ENCODE data around the gene FCGR3B. TPM values are rescaled to one million over a fixed set of nuclear protein-coding genes. Genes with fewer than 3 reads are reported as not detected.
"Not testable (repeated sequence)": the region's sequence is repeated elsewhere in the genome, so short reads cannot be mapped to it uniquely, and the experiment has no call there.

FCGR3B gene
- total and polyA plus RNA-seq, 4 donors, result 0.41 to 13.4 (median 5.8) TPM

- not testable (repeated sequence) for ATAC-seq (ENCODE audit: low FRiP score); H3K27me3 ChIP-seq (ENCODE audit: control insufficient read depth in 1 of 2, insufficient read depth in 2 of 2, low read length in 1 of 2); H3K9me3 ChIP-seq (ENCODE audit: control insufficient read depth, low read length); H3K4me1 ChIP-seq (ENCODE audit: control insufficient read depth in 1 of 2, insufficient read depth in 2 of 2, low read length in 2 of 2); H3K27ac ChIP-seq (ENCODE audit: low read depth in 1 of 2, low read length in 2 of 2); DNase-seq; H3K4me3 ChIP-seq (ENCODE audit: low read length in 2 of 2); H3K36me3 ChIP-seq (ENCODE audit: control insufficient read depth in 1 of 2, insufficient read depth in 2 of 2, low read length in 1 of 2)
- WGBS, 2 donors, result 91 to 92% methylated on average over 18 to 30 of the region's 30 CpGs
- intact Hi-C loops (cut with DNase I), result loop anchor here in 1 of 2 donors (10.0 kb wide), 1 partner anchor 82 kb away; no protein-coding TSS in a partner anchor
Measured at GRCh38 chr1:161616417-161616816, 14.6 kb downstream of the FCGR3B start.

GRCh38 chr1:161613142-161613514 is 17.8 kb downstream of the FCGR3B start:
- not testable (repeated sequence) for DNase-seq; H3K4me1 ChIP-seq (ENCODE audit: control insufficient read depth in 1 of 2, insufficient read depth in 2 of 2, low read length in 2 of 2); H3K36me3 ChIP-seq (ENCODE audit: control insufficient read depth in 1 of 2, insufficient read depth in 2 of 2, low read length in 1 of 2); H3K4me3 ChIP-seq (ENCODE audit: low read length in 2 of 2); H3K9me3 ChIP-seq (ENCODE audit: control insufficient read depth, low read length); H3K27me3 ChIP-seq (ENCODE audit: control insufficient read depth in 1 of 2, insufficient read depth in 2 of 2, low read length in 1 of 2)
- intact Hi-C loops (cut with DNase I), result loop anchor here in 1 of 2 donors (10.0 kb wide), 1 partner anchor 78 kb away; no protein-coding TSS in a partner anchor
- ATAC-seq (ENCODE audit: low FRiP score), result peak; percentile 50
- WGBS, 2 donors, result 20 to 26% methylated on average over 2 to 5 of the region's 6 CpGs
- peak overlapping the region in 1 of 2 donors; percentile 92 for H3K27ac ChIP-seq (ENCODE audit: low read depth in 1 of 2, low read length in 2 of 2)

- WGBS, 2 donors, result 2% methylated on average over 48 to 50 of the region's 51 CpGs
- not testable (repeated sequence) for H3K9me3 ChIP-seq (ENCODE audit: control insufficient read depth, low read length); H3K4me1 ChIP-seq (ENCODE audit: control insufficient read depth in 1 of 2, insufficient read depth in 2 of 2, low read length in 2 of 2); H3K36me3 ChIP-seq (ENCODE audit: control insufficient read depth in 1 of 2, insufficient read depth in 2 of 2, low read length in 1 of 2); H3K27me3 ChIP-seq (ENCODE audit: control insufficient read depth in 1 of 2, insufficient read depth in 2 of 2, low read length in 1 of 2)
- ATAC-seq (ENCODE audit: low FRiP score), result peak; percentile 97
- H3K27ac ChIP-seq (ENCODE audit: low read depth in 1 of 2, low read length in 2 of 2), result peak overlapping the region in 1 of 2 donors; percentile 92
- peak overlapping the region; percentile 51 to 76 for H3K4me3 ChIP-seq (ENCODE audit: low read length in 2 of 2)
- DNase-seq, result peak; percentile 95 to 98
- intact Hi-C loops (cut with DNase I), result loop anchor here in 1 of 2 donors (10.0 kb wide), 1 partner anchor 78 kb away; no protein-coding TSS in a partner anchor
Measured at GRCh38 chr1:161612322-161613141, 18.4 kb downstream of the FCGR3B start.

GRCh38 chr1:161611866-161612321 is 19.1 kb downstream of the FCGR3B start:
- peak overlapping the region in 1 of 2 donors; percentile 86 for H3K27ac ChIP-seq (ENCODE audit: low read depth in 1 of 2, low read length in 2 of 2)
- intact Hi-C loops (cut with DNase I), result loop anchor here in 1 of 2 donors (10.0 kb wide), 1 partner anchor 77 kb away; no protein-coding TSS in a partner anchor
- not testable (repeated sequence) for H3K4me1 ChIP-seq (ENCODE audit: control insufficient read depth in 1 of 2, insufficient read depth in 2 of 2, low read length in 2 of 2); H3K9me3 ChIP-seq (ENCODE audit: control insufficient read depth, low read length); H3K36me3 ChIP-seq (ENCODE audit: control insufficient read depth in 1 of 2, insufficient read depth in 2 of 2, low read length in 1 of 2); DNase-seq; H3K27me3 ChIP-seq (ENCODE audit: control insufficient read depth in 1 of 2, insufficient read depth in 2 of 2, low read length in 1 of 2)
- 1 to 2% methylated on average over 17 to 18 of the region's 19 CpGs for WGBS, 2 donors
- ATAC-seq (ENCODE audit: low FRiP score), result peak; percentile 67
- H3K4me3 ChIP-seq (ENCODE audit: low read length in 2 of 2), result peak overlapping the region; percentile 51 to 76

- H3K9me3 ChIP-seq (ENCODE audit: control insufficient read depth, low read length); H3K27ac ChIP-seq (ENCODE audit: low read depth in 1 of 2, low read length in 2 of 2); H3K27me3 ChIP-seq (ENCODE audit: control insufficient read depth in 1 of 2, insufficient read depth in 2 of 2, low read length in 1 of 2); H3K4me1 ChIP-seq (ENCODE audit: control insufficient read depth in 1 of 2, insufficient read depth in 2 of 2, low read length in 2 of 2); H3K4me3 ChIP-seq (ENCODE audit: low read length in 2 of 2); H3K36me3 ChIP-seq (ENCODE audit: control insufficient read depth in 1 of 2, insufficient read depth in 2 of 2, low read length in 1 of 2); ATAC-seq (ENCODE audit: low FRiP score): not testable (repeated sequence)
- 6 to 7% methylated on average over 4 of the region's 4 CpGs for WGBS, 2 donors
- peak; percentile 70 to 81 for DNase-seq
- intact Hi-C loops (cut with DNase I), result loop anchor here in 1 of 2 donors (10.0 kb wide), 1 partner anchor 75 kb away; no protein-coding TSS in a partner anchor
Measured at GRCh38 chr1:161610198-161610597, 20.8 kb downstream of the FCGR3B start.

GRCh38 chr1:161606541-161607336 is 24.2 kb downstream of the FCGR3B start:
- H3K27ac ChIP-seq (ENCODE audit: low read depth in 1 of 2, low read length in 2 of 2); H3K4me1 ChIP-seq (ENCODE audit: control insufficient read depth in 1 of 2, insufficient read depth in 2 of 2, low read length in 2 of 2); H3K36me3 ChIP-seq (ENCODE audit: control insufficient read depth in 1 of 2, insufficient read depth in 2 of 2, low read length in 1 of 2); H3K4me3 ChIP-seq (ENCODE audit: low read length in 2 of 2); H3K27me3 ChIP-seq (ENCODE audit: control insufficient read depth in 1 of 2, insufficient read depth in 2 of 2, low read length in 1 of 2); intact Hi-C loops (cut with DNase I); ATAC-seq (ENCODE audit: low FRiP score); H3K9me3 ChIP-seq (ENCODE audit: control insufficient read depth, low read length): not testable (repeated sequence)
- peak in 1 of 2 donors; percentile 43 for DNase-seq
- WGBS, 2 donors, result 86 to 90% methylated on average over 43 to 56 of the region's 58 CpGs

GRCh38 chr1:161605762-161606540 is 25.0 kb downstream of the FCGR3B start:
- peak; percentile 71 for ATAC-seq (ENCODE audit: low FRiP score)
- H3K36me3 ChIP-seq (ENCODE audit: control insufficient read depth in 1 of 2, insufficient read depth in 2 of 2, low read length in 1 of 2); intact Hi-C loops (cut with DNase I); H3K4me1 ChIP-seq (ENCODE audit: control insufficient read depth in 1 of 2, insufficient read depth in 2 of 2, low read length in 2 of 2); H3K27me3 ChIP-seq (ENCODE audit: control insufficient read depth in 1 of 2, insufficient read depth in 2 of 2, low read length in 1 of 2); H3K27ac ChIP-seq (ENCODE audit: low read depth in 1 of 2, low read length in 2 of 2); H3K9me3 ChIP-seq (ENCODE audit: control insufficient read depth, low read length): not testable (repeated sequence)
- peak; percentile 81 to 89 for DNase-seq
- H3K4me3 ChIP-seq (ENCODE audit: low read length in 2 of 2), result peak overlapping the region in 1 of 2 donors; percentile 47
- WGBS, 2 donors, result 15 to 22% methylated on average over 51 to 58 of the region's 78 CpGs

- not testable (repeated sequence) for H3K27me3 ChIP-seq (ENCODE audit: control insufficient read depth in 1 of 2, insufficient read depth in 2 of 2, low read length in 1 of 2)
- 96% methylated on average over 11 to 12 of the region's 12 CpGs for WGBS, 2 donors
Measured at GRCh38 chr1:161605024-161605423, 26.0 kb downstream of the FCGR3B start.

More at GRCh38 chr1:161605024-161605423, 26.0 kb downstream of the FCGR3B start:
- H3K4me3 ChIP-seq (ENCODE audit: low read length in 2 of 2); ATAC-seq (ENCODE audit: low FRiP score); H3K4me1 ChIP-seq (ENCODE audit: control insufficient read depth in 1 of 2, insufficient read depth in 2 of 2, low read length in 2 of 2); H3K9me3 ChIP-seq (ENCODE audit: control insufficient read depth, low read length); H3K27ac ChIP-seq (ENCODE audit: low read depth in 1 of 2, low read length in 2 of 2); H3K36me3 ChIP-seq (ENCODE audit: control insufficient read depth in 1 of 2, insufficient read depth in 2 of 2, low read length in 1 of 2); DNase-seq; intact Hi-C loops (cut with DNase I): not testable (repeated sequence)
